ENCODE data around the gene CENPU.

Gene CENPU

GRCh38 chr4:184702114-184702513 is 31.8 kb downstream of the CENPU start:
- peaks cover 6% of the 10 kb centered on the region for H3K4me1 Mint-ChIP-seq (ENCODE audit: low read depth)
- H3K27me3 Mint-ChIP-seq = no peaks in the 10 kb centered on the region
- no peaks in the 10 kb centered on the region for H3K9me3 Mint-ChIP-seq
- H3K4me3 Mint-ChIP-seq = no peak overlapping the region
- H3K36me3 Mint-ChIP-seq (ENCODE audit: low read depth) = peaks cover 73% of the 10 kb centered on the region
- no peak overlapping the region for H3K27ac Mint-ChIP-seq

GRCh38 chr4:184699941-184700340 is 34.0 kb downstream of the CENPU start:
- H3K27ac Mint-ChIP-seq = no peak overlapping the region
- no peaks in the 10 kb centered on the region for H3K27me3 Mint-ChIP-seq
- no peaks in the 10 kb centered on the region for H3K9me3 Mint-ChIP-seq
- H3K4me1 Mint-ChIP-seq (ENCODE audit: low read depth) = no peaks in the 10 kb centered on the region
- peaks cover 69% of the 10 kb centered on the region for H3K36me3 Mint-ChIP-seq (ENCODE audit: low read depth)
- no peak overlapping the region for H3K4me3 Mint-ChIP-seq

GRCh38 chr4:184697956-184698355 is 35.9 kb downstream of the CENPU start:
- Mint-ChIP-seq H3K4me1 (ENCODE audit: low read depth) (no peaks in the 10 kb centered on the region), H3K27me3 (no peaks in the 10 kb centered on the region), H3K9me3 (no peaks in the 10 kb centered on the region), H3K36me3 (ENCODE audit: low read depth) (peaks cover 64% of the 10 kb centered on the region), H3K27ac (no peak overlapping the region), H3K4me3 (no peak overlapping the region)

GRCh38 chr4:184695178-184695896 is 38.6 kb downstream of the CENPU start:
- Mint-ChIP-seq H3K4me1 (ENCODE audit: low read depth) (no peaks in the 10 kb centered on the region), H3K27me3 (no peaks in the 10 kb centered on the region), H3K4me3 (no peak overlapping the region), H3K27ac (no peak overlapping the region), H3K36me3 (ENCODE audit: low read depth) (peaks cover 59% of the 10 kb centered on the region), H3K9me3 (no peaks in the 10 kb centered on the region)

- Mint-ChIP-seq H3K9me3 (no peaks in the 10 kb centered on the region), H3K27ac (no peak overlapping the region), H3K27me3 (no peaks in the 10 kb centered on the region), H3K36me3 (ENCODE audit: low read depth) (peaks cover 57% of the 10 kb centered on the region), H3K4me3 (no peak overlapping the region), H3K4me1 (ENCODE audit: low read depth) (no peaks in the 10 kb centered on the region)
Measured at GRCh38 chr4:184694412-184694956, 39.4 kb downstream of the CENPU start.

- Mint-ChIP-seq H3K27me3 (no peaks in the 10 kb centered on the region), H3K4me3 (no peak overlapping the region), H3K36me3 (ENCODE audit: low read depth) (peaks cover 55% of the 10 kb centered on the region), H3K9me3 (no peaks in the 10 kb centered on the region), H3K4me1 (ENCODE audit: low read depth) (peaks cover 6% of the 10 kb centered on the region), H3K27ac (no peak overlapping the region)
Measured at GRCh38 chr4:184693056-184693455, 40.8 kb downstream of the CENPU start.

- H3K27ac Mint-ChIP-seq = no peak overlapping the region
- H3K27me3 Mint-ChIP-seq = no peaks in the 10 kb centered on the region
- H3K9me3 Mint-ChIP-seq = no peaks in the 10 kb centered on the region
- no peak overlapping the region for H3K4me3 Mint-ChIP-seq
- H3K4me1 Mint-ChIP-seq (ENCODE audit: low read depth) = peaks cover 12% of the 10 kb centered on the region
- peaks cover 35% of the 10 kb centered on the region for H3K36me3 Mint-ChIP-seq (ENCODE audit: low read depth)
Measured at GRCh38 chr4:184689681-184690080, 44.2 kb downstream of the CENPU start.

- Mint-ChIP-seq H3K36me3 (ENCODE audit: low read depth) (peaks cover 30% of the 10 kb centered on the region), H3K4me3 (no peak overlapping the region), H3K27me3 (no peaks in the 10 kb centered on the region), H3K9me3 (no peaks in the 10 kb centered on the region), H3K27ac (no peak overlapping the region), H3K4me1 (ENCODE audit: low read depth) (peaks cover 12% of the 10 kb centered on the region)
Measured at GRCh38 chr4:184688447-184688846, 45.4 kb downstream of the CENPU start.

- H3K36me3 Mint-ChIP-seq (ENCODE audit: low read depth) = peaks cover 28% of the 10 kb centered on the region
- no peaks in the 10 kb centered on the region for H3K9me3 Mint-ChIP-seq
- H3K27ac Mint-ChIP-seq = no peak overlapping the region
- peaks cover 12% of the 10 kb centered on the region for H3K4me1 Mint-ChIP-seq (ENCODE audit: low read depth)
- H3K27me3 Mint-ChIP-seq = no peaks in the 10 kb centered on the region
- no peak overlapping the region for H3K4me3 Mint-ChIP-seq
Measured at GRCh38 chr4:184688005-184688404, 45.9 kb downstream of the CENPU start.

- Mint-ChIP-seq H3K36me3 (ENCODE audit: low read depth) (peaks cover 24% of the 10 kb centered on the region), H3K4me1 (ENCODE audit: low read depth) (peaks cover 12% of the 10 kb centered on the region), H3K27ac (no peak overlapping the region), H3K27me3 (no peaks in the 10 kb centered on the region), H3K9me3 (no peaks in the 10 kb centered on the region), H3K4me3 (no peak overlapping the region)
Measured at GRCh38 chr4:184684491-184685189, 49.3 kb downstream of the CENPU start.

- no peaks in the 10 kb centered on the region for H3K27me3 Mint-ChIP-seq
- H3K27ac Mint-ChIP-seq = no peak overlapping the region
- no peak overlapping the region for H3K4me3 Mint-ChIP-seq
- H3K36me3 Mint-ChIP-seq (ENCODE audit: low read depth) = peaks cover 27% of the 10 kb centered on the region
- H3K9me3 Mint-ChIP-seq = no peaks in the 10 kb centered on the region
- peaks cover 5% of the 10 kb centered on the region for H3K4me1 Mint-ChIP-seq (ENCODE audit: low read depth)
Measured at GRCh38 chr4:184681916-184682315, 52.0 kb downstream of the CENPU start.

- Mint-ChIP-seq H3K27me3 (no peaks in the 10 kb centered on the region), H3K36me3 (ENCODE audit: low read depth) (peaks cover 27% of the 10 kb centered on the region), H3K4me1 (ENCODE audit: low read depth) (peaks cover 5% of the 10 kb centered on the region), H3K9me3 (no peaks in the 10 kb centered on the region), H3K27ac (no peak overlapping the region), H3K4me3 (no peak overlapping the region)
Measured at GRCh38 chr4:184680698-184681097, 53.2 kb downstream of the CENPU start.

- Mint-ChIP-seq H3K27me3 (no peaks in the 10 kb centered on the region), H3K36me3 (ENCODE audit: low read depth) (peaks cover 37% of the 10 kb centered on the region), H3K4me1 (ENCODE audit: low read depth) (no peaks in the 10 kb centered on the region), H3K9me3 (no peaks in the 10 kb centered on the region), H3K27ac (no peak overlapping the region), H3K4me3 (no peak overlapping the region)
Measured at GRCh38 chr4:184675821-184676492, 57.9 kb downstream of the CENPU start.

- no peak overlapping the region for H3K27ac Mint-ChIP-seq
- no peaks in the 10 kb centered on the region for H3K9me3 Mint-ChIP-seq
- no peaks in the 10 kb centered on the region for H3K4me1 Mint-ChIP-seq (ENCODE audit: low read depth)
- no peaks in the 10 kb centered on the region for H3K27me3 Mint-ChIP-seq
- no peak overlapping the region for H3K4me3 Mint-ChIP-seq
- H3K36me3 Mint-ChIP-seq (ENCODE audit: low read depth) = peaks cover 34% of the 10 kb centered on the region
Measured at GRCh38 chr4:184675018-184675417, 58.9 kb downstream of the CENPU start.

- Mint-ChIP-seq H3K27me3 (no peaks in the 10 kb centered on the region), H3K27ac (no peak overlapping the region), H3K36me3 (ENCODE audit: low read depth) (peaks cover 39% of the 10 kb centered on the region), H3K9me3 (no peaks in the 10 kb centered on the region), H3K4me3 (no peak overlapping the region), H3K4me1 (ENCODE audit: low read depth) (peaks cover 9% of the 10 kb centered on the region)
Measured at GRCh38 chr4:184674011-184674410, 59.9 kb downstream of the CENPU start.

Measured in stimulated activated naive CD8-positive, alpha-beta T cell treated with anti-CD3 and anti-CD28 coated beads, Interleukin-15, Interleukin-2, amounts not matched to agents 100 ng/mL and 50 ng/mL, for 24 hours (primary cell).